Measurements from ENCODE around the gene RNASE9. TPM values are rescaled to one million over a fixed set of nuclear protein-coding genes. Genes with fewer than 3 reads are reported as not detected.

Gene RNASE9
- total and polyA plus RNA-seq, 9 of the 15 experiments (the other 6 are each of a cell fraction or from before 2014, with no cell fraction given), result not detected

DNA sequence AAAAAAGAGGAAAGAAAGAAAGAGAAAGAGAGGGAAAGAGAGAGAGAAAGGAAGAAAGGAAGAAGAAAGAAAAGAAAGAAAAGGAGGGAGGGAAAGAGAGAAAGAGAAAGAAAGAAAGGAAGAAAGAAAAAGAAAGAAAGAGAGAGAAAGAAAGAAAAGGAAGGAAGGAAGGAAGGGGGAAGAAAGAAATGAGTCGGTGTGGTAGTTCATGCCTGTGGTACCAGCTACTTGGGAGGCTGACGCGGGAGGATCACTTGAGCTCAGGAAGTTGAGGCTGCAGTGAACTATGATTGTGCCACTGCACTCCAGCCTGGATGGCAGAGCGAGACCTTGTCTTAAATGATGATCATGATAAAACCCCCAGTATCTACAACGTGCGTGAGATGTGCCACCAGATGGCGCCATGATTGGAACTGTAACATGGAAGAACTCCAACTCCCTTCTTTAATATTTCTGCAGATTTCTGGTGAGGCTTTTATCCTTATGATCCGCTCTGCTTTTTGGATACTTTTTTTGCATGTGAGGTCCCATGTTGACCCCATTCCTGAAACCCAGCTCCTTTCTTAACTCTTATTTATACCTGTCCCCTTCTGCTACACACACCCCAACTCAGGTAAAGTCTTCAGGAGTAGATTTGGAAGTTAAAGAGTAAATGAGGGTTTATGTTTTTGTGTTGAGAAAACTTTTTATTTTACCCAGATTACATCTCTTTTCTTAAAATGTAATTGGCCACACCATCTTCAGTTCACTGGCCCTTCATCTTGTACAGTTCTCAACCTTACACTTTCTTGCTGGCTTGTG lies 29.9 kb downstream of the RNASE9 start:
- intact Hi-C loops (cut with micrococcal nuclease), result loop anchor here (1.0 kb wide), 1 partner anchor 75 kb away; no protein-coding TSS in a partner anchor
- in situ Hi-C loops (cut with MboI), result no loop called here
- Histone ChIP-seq H3K36me3 (ENCODE audit: control insufficient read depth, insufficient read depth, low read length) (no peaks in the 10 kb centered on the region), H3K79me2 (ENCODE audit: control insufficient read depth, insufficient read depth, low read length) (no peaks in the 10 kb centered on the region), H3K9me1 (ENCODE audit: control insufficient read depth, insufficient read depth, low read length) (no peaks in the 10 kb centered on the region), H2AFZ (ENCODE audit: low read depth, low read length) (peak overlapping the region; percentile 77), H3K9ac (ENCODE audit: insufficient read depth in 1 of 2, low read depth in 2 of 2, low read length in 2 of 2) (no peak overlapping the region), H3K4me2 (ENCODE audit: insufficient read depth, low read length) (peak overlapping the region; percentile 53), H3K4me3 (no peak overlapping the region), H3K4me1 (replicated peaks in 1 of 2; ENCODE audit: control insufficient read depth in 2 of 2, insufficient read depth in 2 of 2, low read length in 2 of 2) (no peaks in the 10 kb centered on the region; a peak in 2 of 5 replicates), H3K27me3 (ENCODE audit: control insufficient read depth in 2 of 2, insufficient read depth in 2 of 2, low read length in 2 of 2) (no peaks in the 10 kb centered on the region), H3K9me3 (replicated peaks; ENCODE audit: control insufficient read depth, insufficient read depth, low read depth, low read length) (no peaks in the 10 kb centered on the region), H4K20me1 (replicated peaks; ENCODE audit: control insufficient read depth, insufficient read depth, low read length) (no peaks in the 10 kb centered on the region), H3K27ac (ENCODE audit: extremely low read depth, low read depth, low read length) (no peak overlapping the region)
- 8% methylated on average over 8 of the region's 8 CpGs for WGBS (ENCODE audit: insufficient coverage, low coverage, missing lambda C conversion rate)
- FAIRE-seq (peak; percentile 88), ATAC-seq (peak; percentile 82), DNase-seq (ENCODE audit: extremely low read depth in 1 of 4, low spot score in 3 of 4) (peak; percentile 13 to 75 (median 26))
- ChIA-PET CTCF (ENCODE audit: low intra/inter-chr PET ratio) (interaction anchor here (1.0 to 2.3 kb wide), 2 partner anchors 75 to 78 kb away, joined by 7 to 14 read pairs; no protein-coding TSS in a partner anchor), POLR2A (no interaction called here)
- BruUV-seq (replicated peaks), result no TSS peak
- TF ChIP-seq, protein P1, sequence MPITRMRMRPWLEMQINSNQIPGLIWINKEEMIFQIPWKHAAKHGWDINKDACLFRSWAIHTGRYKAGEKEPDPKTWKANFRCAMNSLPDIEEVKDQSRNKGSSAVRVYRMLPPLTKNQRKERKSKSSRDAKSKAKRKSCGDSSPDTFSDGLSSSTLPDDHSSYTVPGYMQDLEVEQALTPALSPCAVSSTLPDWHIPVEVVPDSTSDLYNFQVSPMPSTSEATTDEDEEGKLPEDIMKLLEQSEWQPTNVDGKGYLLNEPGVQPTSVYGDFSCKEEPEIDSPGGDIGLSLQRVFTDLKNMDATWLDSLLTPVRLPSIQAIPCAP (CRISPR knock-in tag; IDR thresholded peaks at IDR 0.05; ENCODE audit: borderline replicate concordance), result no peak
- TF ChIP-seq HDAC2 (IDR thresholded peaks at IDR 0.05) (no peak; the same call in 1 of the 2 replicates), TAF9B (IDR thresholded peaks at IDR 0.05; ENCODE audit: partially characterized antibody) (no peak), ZNF212 (CRISPR knock-in tag; IDR thresholded peaks at IDR 0.05) (no peak), ZNF431 (CRISPR knock-in tag; IDR thresholded peaks at IDR 0.05) (no peak), KDM1A (IDR thresholded peaks at IDR 0.05) (no peak), TOE1 (IDR thresholded peaks at IDR 0.05; ENCODE audit: borderline replicate concordance) (0 out of 2 replicates have a peak, but pooled peaks have one; percentile 19), TOE1 (CRISPR knock-in tag; IDR thresholded peaks at IDR 0.05; ENCODE audit: borderline replicate concordance, low read depth) (no peak), POLR2H (tag; IDR thresholded peaks at IDR 0.05; ENCODE audit: low read depth) (no peak), SMARCA5 (IDR thresholded peaks at IDR 0.05) (peak; percentile 13; the same call in 1 of the 2 replicates), POU5F1 (IDR thresholded peaks at IDR 0.05; ENCODE audit: borderline replicate concordance, low read depth, low read length, partially characterized antibody) (no peak), ELF1 (tag; IDR thresholded peaks at IDR 0.05) (no peak), ARID1B (IDR thresholded peaks at IDR 0.05) (peak; percentile 48; the same call in 1 of the 2 replicates), TSC22D4 (tag; IDR thresholded peaks at IDR 0.05) (no peak), MCM2 (IDR thresholded peaks at IDR 0.05; ENCODE audit: low read depth) (no peak), KAT8 (IDR thresholded peaks at IDR 0.05; ENCODE audit: low read depth) (no peak)
- TF ChIP-seq, protein P2, sequence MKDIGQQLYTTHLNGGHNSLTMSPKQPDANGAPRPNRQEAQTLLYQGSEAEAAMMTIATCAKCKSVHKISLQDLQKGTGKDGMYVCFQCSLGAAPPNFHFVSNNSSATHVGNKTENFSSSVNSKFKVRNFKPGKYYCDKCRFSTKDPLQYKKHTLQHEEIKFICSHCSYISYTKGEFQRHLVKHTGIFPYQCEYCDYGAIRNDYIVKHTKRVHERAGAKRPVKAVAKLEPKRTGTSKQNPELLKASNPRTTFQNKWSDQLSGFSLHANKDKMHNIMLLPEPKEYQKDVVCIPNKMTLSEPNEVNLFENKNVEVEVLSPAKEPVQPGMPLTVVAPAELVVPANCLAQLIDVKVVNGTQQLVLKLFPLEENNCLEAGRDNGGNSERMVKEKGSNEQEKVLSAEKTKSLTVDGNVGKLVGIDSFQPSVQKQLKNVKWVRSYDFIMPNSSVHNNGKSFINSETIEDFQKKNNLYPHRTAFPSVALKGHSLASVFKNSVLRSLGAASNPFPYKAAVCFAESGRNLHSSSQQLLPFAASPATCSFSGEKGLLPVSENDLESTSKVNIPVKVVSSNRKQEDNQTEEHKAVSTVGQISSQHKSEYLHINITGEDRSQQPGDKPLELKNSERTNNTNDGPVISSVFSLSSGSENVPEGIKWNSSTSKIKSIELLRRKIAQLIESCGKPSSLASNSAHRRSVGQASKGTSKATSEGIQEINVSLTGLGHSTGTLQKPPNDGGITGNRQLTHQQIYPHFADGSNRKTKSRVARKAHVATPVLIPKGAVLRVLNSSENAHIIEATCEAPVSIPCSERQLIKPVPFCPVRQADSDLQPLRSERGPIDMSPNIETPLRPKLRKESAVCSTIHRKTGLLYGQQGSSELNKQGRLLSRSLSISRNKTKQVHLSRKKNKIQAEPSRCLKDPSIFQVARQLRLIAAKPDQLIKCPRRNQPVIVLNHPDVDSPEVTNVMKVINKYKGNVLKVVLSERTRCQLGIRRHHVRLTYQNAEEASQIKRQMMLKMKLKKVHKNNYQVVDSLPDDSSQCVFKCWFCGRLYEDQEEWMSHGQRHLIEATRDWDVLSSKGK (CRISPR knock-in tag; IDR thresholded peaks at IDR 0.05), result no peak
